ENCODE data around the gene HLA-DPB1.

Gene HLA-DPB1

GRCh38 chr6:33040157-33040556, 35.6 kb upstream of the HLA-DPB1 start:
- TF ChIP-seq ZFX (IDR thresholded peaks at IDR 0.05; ENCODE audit: borderline replicate concordance) (no peak), CTCF (IDR thresholded peaks at IDR 0.05) (no peak)
- no peak overlapping the region for H3K27ac ChIP-seq

DNA sequence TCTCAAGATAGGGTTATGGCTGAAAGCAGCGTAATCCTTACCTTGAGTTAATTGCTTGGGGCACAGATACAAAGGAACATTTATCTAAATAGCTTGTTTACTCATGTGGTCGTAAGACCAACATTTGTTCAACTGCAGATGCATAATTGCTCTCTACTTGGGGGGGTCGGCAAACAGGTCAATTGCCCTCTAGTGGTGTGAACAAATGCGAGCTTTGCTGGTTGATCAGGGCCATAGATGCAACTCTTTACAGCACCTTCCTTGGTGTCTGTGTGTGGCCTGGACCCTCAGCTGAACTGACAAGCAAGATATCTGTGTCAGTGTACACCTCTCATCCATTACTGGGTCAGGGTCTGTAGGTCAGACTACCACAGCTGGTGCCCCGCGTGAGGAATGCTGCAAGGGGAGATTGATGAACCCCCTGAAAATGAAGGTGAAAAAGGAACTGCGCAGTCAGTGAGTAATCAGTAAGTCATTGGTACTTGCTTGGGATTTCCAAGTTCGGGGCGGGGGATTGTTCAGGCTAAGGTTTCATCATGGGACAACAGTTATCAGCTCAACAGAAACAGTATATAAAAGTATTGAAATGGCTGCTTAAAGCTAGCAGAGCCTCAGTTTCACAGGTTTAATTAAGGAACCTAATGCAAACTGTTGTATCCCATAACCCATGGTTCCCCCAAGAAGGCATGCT, 26.3 kb upstream of the HLA-DPB1 start:
- TF ChIP-seq CTCF (IDR thresholded peaks at IDR 0.05) (peak; percentile 32), ZFX (IDR thresholded peaks at IDR 0.05; ENCODE audit: borderline replicate concordance) (no peak)
- no peak overlapping the region for H3K27ac ChIP-seq

GRCh38 chr6:33050014-33050810, 25.6 kb upstream of the HLA-DPB1 start:
- H3K27ac ChIP-seq, result no peak overlapping the region
- TF ChIP-seq CTCF (IDR thresholded peaks at IDR 0.05) (no peak), ZFX (IDR thresholded peaks at IDR 0.05; ENCODE audit: borderline replicate concordance) (no peak)

GRCh38 chr6:33052627-33053026, 23.2 kb upstream of the HLA-DPB1 start:
- TF ChIP-seq CTCF (IDR thresholded peaks at IDR 0.05) (no peak), ZFX (IDR thresholded peaks at IDR 0.05; ENCODE audit: borderline replicate concordance) (no peak)
- H3K27ac ChIP-seq, result no peak overlapping the region

DNA sequence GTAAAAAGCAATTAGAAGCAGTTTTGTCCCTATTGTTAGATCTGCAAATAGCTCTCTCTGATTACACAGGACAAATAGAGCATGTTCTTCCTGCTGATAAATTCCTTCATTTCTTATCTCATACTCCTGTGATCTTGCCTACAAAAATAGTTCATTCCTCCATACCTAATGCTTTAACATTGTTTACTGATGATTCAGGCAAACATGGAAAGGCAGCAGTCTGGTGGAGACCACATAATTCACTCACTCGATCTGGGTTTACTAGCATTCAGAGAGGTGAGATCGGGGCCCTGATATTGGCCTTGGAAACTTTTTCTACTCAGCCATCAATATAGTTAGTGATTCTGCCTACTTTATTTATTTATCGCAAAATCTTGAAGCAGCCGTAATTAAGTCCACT, 22.6 kb upstream of the HLA-DPB1 start:
- H3K27ac ChIP-seq, result no peak overlapping the region
- TF ChIP-seq CTCF (IDR thresholded peaks at IDR 0.05), result no peak
- TF ChIP-seq ZFX (IDR thresholded peaks at IDR 0.05; ENCODE audit: borderline replicate concordance), result no peak

DNA sequence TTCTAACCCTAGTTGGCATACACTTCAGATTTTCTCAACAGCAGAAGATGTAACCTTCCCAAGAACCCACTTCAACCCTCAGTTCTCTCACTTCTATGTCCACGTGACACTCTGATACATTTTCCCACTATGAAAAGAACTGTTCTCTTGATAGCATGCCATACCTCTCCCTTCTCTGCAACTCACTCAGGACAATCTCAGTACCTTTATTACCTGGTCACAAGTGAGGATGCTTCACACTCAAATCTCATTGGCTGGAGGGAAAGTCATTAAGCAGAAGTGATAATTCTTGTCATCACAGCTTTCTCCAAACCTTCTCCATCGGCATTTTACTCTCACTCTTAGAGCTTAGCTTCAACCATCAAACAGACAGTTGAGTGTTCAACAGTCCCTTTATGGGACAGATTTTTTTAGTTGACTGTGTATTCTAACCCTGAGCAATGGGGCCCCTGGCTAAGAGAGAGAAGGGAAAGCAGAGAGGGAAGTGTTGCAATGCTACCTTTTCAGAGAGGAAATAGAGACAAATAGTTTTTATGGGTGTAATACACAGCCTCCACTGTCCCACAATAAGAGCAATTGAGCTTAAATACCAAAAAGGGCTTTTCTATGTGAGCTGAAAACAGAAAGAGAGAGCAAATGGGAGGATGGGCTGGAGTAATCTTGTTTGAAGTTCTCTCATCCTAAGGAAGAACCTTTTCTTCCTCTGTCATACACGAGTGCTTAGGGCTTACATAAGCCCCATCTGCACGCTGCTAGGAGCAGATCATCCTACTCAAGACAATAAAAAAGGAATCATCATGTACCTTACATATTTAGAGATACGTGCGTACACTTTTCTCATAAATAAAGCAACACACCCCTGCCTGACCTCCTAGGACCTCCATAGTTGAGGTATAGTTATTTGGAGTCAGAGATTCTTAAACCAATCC, 18.3 kb upstream of the HLA-DPB1 start:
- TF ChIP-seq ZFX (IDR thresholded peaks at IDR 0.05; ENCODE audit: borderline replicate concordance) (no peak), CTCF (IDR thresholded peaks at IDR 0.05) (no peak)
- H3K27ac ChIP-seq, result no peak overlapping the region
